Measurements from ENCODE around the gene DDX31.

The DDX31 gene

GRCh38 chr9:132546148-132547051, 123.4 kb downstream of the DDX31 start:
- DNase-seq (ENCODE audit: low read depth), result no peak

DNA sequence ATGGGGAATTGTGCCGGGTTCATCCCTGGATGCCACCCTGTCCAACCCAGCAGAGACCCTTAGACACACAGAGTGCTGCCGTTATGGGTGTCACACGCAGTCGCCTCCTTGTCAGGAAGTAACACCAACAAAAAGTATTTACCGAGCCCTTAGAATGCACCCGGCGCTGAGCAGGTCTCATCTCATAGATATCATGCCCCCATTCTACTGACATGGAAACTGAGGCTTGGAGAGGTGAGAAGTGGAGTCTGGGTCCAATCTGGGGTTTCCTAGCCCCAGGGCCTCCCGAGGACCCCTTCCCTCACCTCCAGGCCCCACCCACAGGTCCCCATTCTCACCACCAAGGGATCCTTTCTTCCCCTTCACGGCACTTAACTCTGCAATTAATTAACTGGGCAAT, 124.2 kb downstream of the DDX31 start:
- no peak for DNase-seq (ENCODE audit: low read depth)

- no peak for DNase-seq (ENCODE audit: low read depth)
Observed at GRCh38 chr9:132543960-132544359, 125.8 kb downstream of the DDX31 start.

DNA sequence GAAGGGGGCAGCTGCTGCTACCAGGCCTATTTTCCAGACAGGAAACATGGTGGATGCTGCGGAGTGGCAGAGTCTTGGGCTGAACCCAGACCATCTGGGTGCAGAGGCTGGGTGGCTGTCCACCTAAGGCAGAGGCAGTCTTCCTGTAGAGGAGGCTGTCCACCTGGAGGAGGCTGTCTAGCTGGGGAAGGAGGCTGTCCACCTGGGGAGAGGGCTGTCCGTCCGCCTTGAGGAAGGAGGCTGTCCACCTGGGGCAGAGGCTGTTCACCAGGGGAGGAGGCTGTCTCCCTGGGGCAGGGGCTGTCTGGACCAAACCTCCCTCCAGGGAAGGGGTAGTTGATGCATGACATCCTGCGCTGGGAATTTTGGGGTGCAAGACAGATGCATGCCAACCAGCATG, 126.5 kb downstream of the DDX31 start:
- DNase-seq (ENCODE audit: low read depth), result no peak
